Esophagus mucosa (tissue), 1 donor: ENCODE data around the gene PSKH1. TPM values are rescaled to one million over a fixed set of nuclear protein-coding genes. Genes with fewer than 3 reads are reported as not detected.

ENCODE experiments used
- total RNA-seq: library from RNA; stranded (reverse); gene quantifications from one replicate; pipeline ENCODE4 v1.2.4, GENCODE V29; 2023
- donor health status: DM: yes; HTN: yes; CAD: no.

PSKH1 gene
- total RNA-seq, 1 donor from 2014 or later = 15.5 TPM

Other genes starting within 250 kb of the PSKH1 start
- 2.4 TPM for gene CARMIL2, start 248.1 kb upstream of the PSKH1 start, total RNA-seq
- 7.8 TPM for gene ACD, start 233.0 kb upstream of the PSKH1 start, total RNA-seq
- 1.8 TPM for gene PARD6A, start 232.3 kb upstream of the PSKH1 start, total RNA-seq
- gene ENKD1, start 226.5 kb upstream of the PSKH1 start, total RNA-seq = 3.8 TPM
- gene C16orf86, start 226.4 kb upstream of the PSKH1 start, total RNA-seq = 0.84 TPM
- gene GFOD2, start 173.9 kb upstream of the PSKH1 start, total RNA-seq = 25.4 TPM
- gene RANBP10, start 86.7 kb upstream of the PSKH1 start, total RNA-seq = 20.1 TPM
- 0.40 TPM for gene TSNAXIP1, start 86.4 kb upstream of the PSKH1 start, total RNA-seq
- 16.8 TPM for gene THAP11, start 50.9 kb upstream of the PSKH1 start, total RNA-seq
- 65.2 TPM for gene NUTF2, start 46.3 kb upstream of the PSKH1 start, total RNA-seq
- gene CENPT, start 45.6 kb upstream of the PSKH1 start, total RNA-seq = 16.5 TPM
- gene EDC4, start 20.2 kb upstream of the PSKH1 start, total RNA-seq = 32.7 TPM
- not detected for gene NRN1L, start 8.4 kb upstream of the PSKH1 start, total RNA-seq
- gene CTRL, start 38.6 kb downstream of the PSKH1 start, total RNA-seq = 0.64 TPM
- gene PSMB10, start 43.6 kb downstream of the PSKH1 start, total RNA-seq = 25.9 TPM
- 4.1 TPM for gene LCAT, start 50.9 kb downstream of the PSKH1 start, total RNA-seq
- 17.5 TPM for gene SLC12A4, start 75.4 kb downstream of the PSKH1 start, total RNA-seq
- 0.08 TPM for gene DPEP3, start 87.2 kb downstream of the PSKH1 start, total RNA-seq
- 0.68 TPM for gene DPEP2, start 106.2 kb downstream of the PSKH1 start, total RNA-seq
- gene DPEP2NB, start 122.7 kb downstream of the PSKH1 start, total RNA-seq = not detected
- gene DDX28, start 130.0 kb downstream of the PSKH1 start, total RNA-seq = 12.1 TPM
- gene DUS2, start 130.0 kb downstream of the PSKH1 start, total RNA-seq = 17.4 TPM
- gene NFATC3, start 192.1 kb downstream of the PSKH1 start, total RNA-seq = 17.6 TPM